H1 (cell line): Measurements from ENCODE around the gene NOC3L. TPM values are rescaled to one million over a fixed set of nuclear protein-coding genes. Genes with fewer than 3 reads are reported as not detected.

Experiments used
- BACH1 ChIP-seq: IDR thresholded peaks from 2 replicates; pipeline ENCODE4 v1.6.1; 2012; ENCODE audit warnings: low read length, improper control_type of control experiment
- CBX8 ChIP-seq: fragments of 300-800, 300-1000 bp; sonication (generic); IDR thresholded peaks from 2 replicates; pipeline ENCODE4 v1.7.1; 2016; ENCODE audit warnings: low read depth, low read length, borderline replicate concordance
- CTCF ChIP-seq, 3 experiments: IDR thresholded peaks; 1 replicate in 2 of 3; 2 replicates in 1 of 3; pipeline versions ENCODE4 v1.5.1 to v1.6.1; 2011; ENCODE audit warnings: low read length in 3 of 3, mild to moderate bottlenecking in 3 of 3, inconsistent platforms in 2 of 3, low read depth in 1 of 3, moderate library complexity in 1 of 3; ENCODE audit not compliant: insufficient read depth in 1 of 3; ENCODE audit errors: control extremely low read depth in 1 of 3
- SUZ12 ChIP-seq: fragments of 200-600 bp; sonication (generic); IDR thresholded peaks from 2 replicates; pipeline ENCODE4 v1.6.1; 2012; ENCODE audit warnings: mild to moderate bottlenecking, inconsistent platforms, low read length, moderate library complexity, mixed read lengths
- polyA plus RNA-seq, 7 experiments: library from polyadenylated mRNA; depleted of rRNA in 3 of 7; stranded (reverse) in 5 of 7; unstranded in 2 of 7; fragments of >200 nt in 5 of 7; fragments of 200-250 nt in 2 of 7; gene quantifications; 1 replicate in 5 of 7; 2 replicates in 1 of 7; 4 replicates in 1 of 7; pipeline versions ENCODE4 v1.2.1 to v1.2.3, GENCODE V29; 2011 to 2013; ENCODE audit warnings: missing spikeins in 2 of 7, mixed read lengths in 2 of 7
- total RNA-seq: library from RNA; stranded (reverse); fragmentation: NEBNext Ultra II Directional; extraction: Animal tissue kit (Norgen Biotek cat#: 25700); gene quantifications from 2 replicates; pipeline ENCODE4 v1.2.1, GENCODE V29; 2021

NOC3L gene
- total and polyA plus RNA-seq, 2 of the 8 experiments (the other 6 are each of a cell fraction or from before 2014, with no cell fraction given) = 7.1 to 39.1 TPM

GRCh38 chr10:94358480-94358879, 4.3 kb downstream of the NOC3L start (continued):
- TF ChIP-seq CTCF (IDR thresholded peaks at IDR 0.05; ENCODE audit: control extremely low read depth in 1 of 3, insufficient read depth in 1 of 3, low read depth in 1 of 3, low read length in 3 of 3) (no peak), SUZ12 (no peak), BACH1 (no peak), CBX8 (no peak)
